Measurements from ENCODE around the gene WDR41. TPM values are rescaled to one million over a fixed set of nuclear protein-coding genes. Genes with fewer than 3 reads are reported as not detected.
A peak's percentile ranks its signal among the peaks of the same experiment; 100 is the strongest.
"Not testable (repeated sequence)": the region's sequence is repeated elsewhere in the genome, so short reads cannot be mapped to it uniquely, and the experiment has no call there.

The WDR41 gene
- total RNA-seq, 1 donor from 2014 or later: 35.6 TPM

DNA sequence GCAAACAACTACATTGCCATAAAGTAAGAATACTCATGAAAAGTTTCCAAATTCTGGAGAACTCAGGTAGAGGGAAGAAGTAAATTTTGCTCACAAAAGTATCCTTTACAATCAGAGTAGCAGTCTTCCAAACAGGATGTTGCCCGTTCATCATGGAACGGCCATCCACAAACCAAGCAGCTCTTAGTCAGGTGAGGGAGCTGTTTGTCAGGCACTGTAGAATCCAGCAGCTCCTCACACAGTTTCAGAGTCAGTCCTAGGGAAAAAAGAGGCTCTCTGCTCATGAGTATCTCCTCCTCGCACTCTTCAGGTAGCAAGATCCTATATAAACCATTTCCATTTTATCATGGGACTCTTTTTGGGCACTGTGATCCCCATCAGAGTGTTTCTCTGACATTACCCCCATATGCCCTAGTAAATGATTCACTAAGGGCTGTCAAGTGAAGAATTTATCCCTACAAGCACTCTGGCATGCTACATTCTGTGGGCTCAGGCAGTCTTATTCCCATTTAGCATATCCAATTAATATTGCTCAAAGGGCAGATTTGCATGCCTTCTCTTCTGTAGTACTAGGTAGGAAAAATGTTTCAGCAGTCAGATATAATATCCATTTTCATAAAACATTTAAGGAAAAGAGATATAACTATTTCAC, 97.9 kb downstream of the WDR41 start:
- Histone ChIP-seq H3K4me3 (no peak overlapping the region), H3K27me3 (ENCODE audit: low read depth) (no peaks in the 10 kb centered on the region), H3K4me1 (no peaks in the 10 kb centered on the region), H3K36me3 (no peaks in the 10 kb centered on the region), H3K9me3 (no peaks in the 10 kb centered on the region), H3K27ac (no peak overlapping the region)
- TF ChIP-seq CTCF (IDR thresholded peaks at IDR 0.05): no peak
- DNase-seq (no peak), ATAC-seq (no peak)
- intact Hi-C loops (cut with DNase I): no loop called here

DNA sequence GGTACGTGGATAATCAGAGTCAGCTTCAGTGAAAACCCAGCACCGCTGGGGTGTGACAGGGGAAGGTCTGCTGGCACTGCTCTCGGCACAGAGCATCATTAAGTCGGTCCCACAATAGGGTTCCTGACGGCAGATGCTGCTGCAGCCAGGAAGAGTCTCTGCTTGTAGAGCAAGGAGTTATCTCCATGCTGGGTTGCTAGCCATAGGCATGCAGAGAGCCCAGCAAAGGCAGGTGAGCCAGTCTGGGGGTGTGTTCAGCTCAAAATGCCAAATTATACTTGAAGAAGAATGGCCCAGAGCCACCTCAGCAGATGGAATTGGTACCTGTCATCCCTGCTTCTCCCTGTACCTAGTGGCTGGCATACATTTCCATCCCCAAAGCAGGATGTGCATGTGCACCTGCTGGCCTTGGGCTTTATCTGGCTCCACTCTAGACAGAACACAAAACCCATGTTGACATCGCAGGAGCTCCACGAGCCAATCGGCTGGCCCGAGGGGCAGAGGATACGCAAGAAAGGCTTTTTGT, 100.8 kb downstream of the WDR41 start:
- no peaks in the 10 kb centered on the region for H3K36me3 ChIP-seq
- intact Hi-C loops (cut with DNase I): no loop called here
- no peak for DNase-seq
- no peaks in the 10 kb centered on the region for H3K27me3 ChIP-seq (ENCODE audit: low read depth)
- no peak for TF ChIP-seq CTCF (IDR thresholded peaks at IDR 0.05)
- H3K4me3 ChIP-seq: no peak overlapping the region
- H3K27ac ChIP-seq: no peak overlapping the region
- no peak for ATAC-seq
- no peaks in the 10 kb centered on the region for H3K4me1 ChIP-seq
- H3K9me3 ChIP-seq: no peaks in the 10 kb centered on the region

- DNase-seq (no peak), ATAC-seq (no peak)
- H3K9me3 ChIP-seq: no peaks in the 10 kb centered on the region
- no peaks in the 10 kb centered on the region for H3K27me3 ChIP-seq (ENCODE audit: low read depth)
- no peak overlapping the region for H3K27ac ChIP-seq
- H3K36me3 ChIP-seq: no peaks in the 10 kb centered on the region
- intact Hi-C loops (cut with DNase I): no loop called here
- no peak for TF ChIP-seq CTCF (IDR thresholded peaks at IDR 0.05)
- no peaks in the 10 kb centered on the region for H3K4me1 ChIP-seq
- no peak overlapping the region for H3K4me3 ChIP-seq
Measured at GRCh38 chr5:77390795-77391194, 101.3 kb downstream of the WDR41 start.

DNA sequence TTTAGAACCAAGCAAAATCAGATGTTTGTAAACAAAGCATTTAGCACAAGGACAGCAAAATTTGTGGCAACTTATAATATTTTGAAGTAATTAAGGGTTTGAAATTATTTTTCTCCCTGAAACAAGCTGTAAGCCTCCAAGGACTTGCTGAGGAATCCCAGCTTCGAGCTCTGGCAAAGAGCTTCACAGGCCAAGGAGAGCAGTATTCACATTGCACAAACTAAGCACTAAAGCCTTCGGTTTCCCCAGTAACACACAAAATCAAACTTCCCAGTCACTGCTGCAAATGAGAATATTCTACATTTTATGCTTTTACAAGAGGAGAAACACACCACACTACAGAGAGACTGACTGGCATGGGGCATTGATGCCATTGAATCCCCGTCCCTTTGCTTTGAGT, 101.9 kb downstream of the WDR41 start:
- Histone ChIP-seq H3K27me3 (ENCODE audit: low read depth) (no peaks in the 10 kb centered on the region), H3K27ac (no peak overlapping the region), H3K4me3 (no peak overlapping the region), H3K4me1 (no peaks in the 10 kb centered on the region), H3K9me3 (no peaks in the 10 kb centered on the region), H3K36me3 (no peaks in the 10 kb centered on the region)
- TF ChIP-seq CTCF (IDR thresholded peaks at IDR 0.05): no peak
- ATAC-seq (no peak), DNase-seq (no peak)
- intact Hi-C loops (cut with DNase I): no loop called here

- intact Hi-C loops (cut with DNase I): no loop called here
- ATAC-seq: peak; percentile 62 to 71
- no peak for DNase-seq
- Histone ChIP-seq H3K4me3 (no peak overlapping the region), H3K27ac (no peak overlapping the region), H3K36me3 (no peaks in the 10 kb centered on the region), H3K4me1 (no peaks in the 10 kb centered on the region), H3K9me3 (no peaks in the 10 kb centered on the region), H3K27me3 (ENCODE audit: low read depth) (no peaks in the 10 kb centered on the region)
- TF ChIP-seq CTCF (IDR thresholded peaks at IDR 0.05): no peak
Measured at GRCh38 chr5:77389746-77390145, 102.4 kb downstream of the WDR41 start.

GRCh38 chr5:77386340-77386739, 105.8 kb downstream of the WDR41 start:
- H3K27me3 ChIP-seq (ENCODE audit: low read depth); H3K36me3 ChIP-seq; H3K27ac ChIP-seq; H3K4me1 ChIP-seq; H3K9me3 ChIP-seq; DNase-seq; H3K4me3 ChIP-seq; ATAC-seq; intact Hi-C loops (cut with DNase I): not testable (repeated sequence)

GRCh38 chr5:77383336-77383735, 108.8 kb downstream of the WDR41 start:
- DNase-seq; H3K4me1 ChIP-seq; H3K4me3 ChIP-seq; ATAC-seq; H3K36me3 ChIP-seq; H3K27ac ChIP-seq; H3K27me3 ChIP-seq (ENCODE audit: low read depth); H3K9me3 ChIP-seq; intact Hi-C loops (cut with DNase I): not testable (repeated sequence)
